PC-9 (cell line): Measurements from ENCODE around the gene CTNND2. TPM values are rescaled to one million over a fixed set of nuclear protein-coding genes. Genes with fewer than 3 reads are reported as not detected.
"Not testable (repeated sequence)": the region's sequence is repeated elsewhere in the genome, so short reads cannot be mapped to it uniquely, and the experiment has no call there.

ENCODE experiments used
- BruUV-seq: library from RNA; stranded (reverse); fragments of 400-500 nt; replicated peaks from 2 replicates; lab custom pipeline; 2021; lab: Mats Ljungman, UMichigan
- CTCF ChIA-PET: fragments of 300-600 bp; sonication (Branson Sonifier 250); formaldehyde crosslinking; loops from one replicate; lab custom pipeline; 2022; ENCODE audit warnings: antibody characterized with exemption; lab: Charles Lee
- POLR2A ChIA-PET: fragments of 300-600 bp; sonication (Branson Sonifier 250); formaldehyde crosslinking; loops from one replicate; lab custom pipeline; 2022; ENCODE audit warnings: antibody characterized with exemption; ENCODE audit not compliant: unreplicated experiment; lab: Charles Lee
- DNase-seq, 2 experiments: peaks; one replicate each; pipeline versions ENCODE4 v3.0.0 to v3.0.0-alpha.2; 2015 to 2022; ENCODE audit warnings: mixed read lengths in 1 of 2
- H2AFZ ChIP-seq: fragments of 200-600 bp; sonication (generic); 2 replicates; pipeline ENCODE4 v1.8.1; 2017; ENCODE audit warnings: antibody characterized with exemption
- H3F3A ChIP-seq: fragments of 200-600 bp; sonication (generic); 2 replicates; pipeline ENCODE4 v1.8.1; 2017; ENCODE audit warnings: antibody characterized with exemption, mild to moderate bottlenecking, low read depth; ENCODE audit not compliant: insufficient read depth
- H3K27ac ChIP-seq: fragments of 200-600 bp; sonication (generic); 2 replicates; pipeline ENCODE4 v1.6.1; 2016; ENCODE audit warnings: mixed run types
- H3K27me3 ChIP-seq: fragments of 200-600 bp; sonication (generic); 2 replicates; pipeline ENCODE4 v1.6.1; 2016; ENCODE audit warnings: low read depth, mixed run types; ENCODE audit not compliant: insufficient read depth
- H3K36me3 ChIP-seq: fragments of 200-600 bp; sonication (generic); 2 replicates; pipeline ENCODE4 v1.6.1; 2016; ENCODE audit warnings: low read depth, mixed run types
- H3K4me1 ChIP-seq: fragments of 200-600 bp; sonication (generic); replicated peaks from 2 replicates; pipeline ENCODE4 v1.6.1; 2016; ENCODE audit warnings: mixed run types; ENCODE audit not compliant: insufficient read depth
- H3K4me2 ChIP-seq: fragments of 200-600 bp; sonication (generic); 2 replicates; pipeline ENCODE4 v1.6.1; 2017; ENCODE audit warnings: mixed run types
- H3K4me3 ChIP-seq: fragments of 200-600 bp; sonication (generic); 2 replicates; pipeline ENCODE4 v1.6.1; 2016; ENCODE audit warnings: mixed run types
- H3K79me2 ChIP-seq: fragments of 200-600 bp; sonication (generic); 2 replicates; pipeline ENCODE4 v1.6.1; 2017; ENCODE audit warnings: low read depth, mixed run types
- H3K9me2 ChIP-seq: fragments of 200-600 bp; sonication (generic); 2 replicates; pipeline ENCODE4 v1.8.1; 2017; ENCODE audit warnings: mild to moderate bottlenecking; ENCODE audit not compliant: insufficient read depth
- H3K9me3 ChIP-seq: fragments of 200-600 bp; sonication (generic); 2 replicates; pipeline ENCODE4 v1.8.1; 2016; ENCODE audit warnings: low read depth; ENCODE audit not compliant: insufficient read depth
- H4K20me1 ChIP-seq: fragments of 200-600 bp; sonication (generic); 2 replicates; pipeline ENCODE4 v1.8.1; 2017; ENCODE audit not compliant: insufficient read depth
- EZH2 ChIP-seq: fragments of 200-600 bp; sonication (generic); IDR thresholded peaks from 2 replicates; pipeline ENCODE4 v1.8.0; 2017; ENCODE audit warnings: antibody characterized with exemption, low read depth
- intact Hi-C: fragments of 100-400 bp; cut with micrococcal nuclease; formaldehyde crosslinking; loops from one replicate; pipeline ENCODE4 v1.10.0; 2022; ENCODE audit not compliant: unreplicated experiment
- total RNA-seq: library from RNA; stranded (reverse); gene quantifications from 2 replicates; pipeline ENCODE4 v1.2.3, GENCODE V29; 2021
- TF ChIP-seq, protein P1 (sequence below): fragments of 200-600 bp; sonication (generic); conservative IDR thresholded peaks from 2 replicates; pipeline ENCODE4 v1.6.1; 2017; ENCODE audit warnings: mixed run types, antibody characterized with exemption, mild to moderate bottlenecking, moderate library complexity

The CTNND2 gene
- total RNA-seq, 1 experiment from 2014 or later: not detected

DNA sequence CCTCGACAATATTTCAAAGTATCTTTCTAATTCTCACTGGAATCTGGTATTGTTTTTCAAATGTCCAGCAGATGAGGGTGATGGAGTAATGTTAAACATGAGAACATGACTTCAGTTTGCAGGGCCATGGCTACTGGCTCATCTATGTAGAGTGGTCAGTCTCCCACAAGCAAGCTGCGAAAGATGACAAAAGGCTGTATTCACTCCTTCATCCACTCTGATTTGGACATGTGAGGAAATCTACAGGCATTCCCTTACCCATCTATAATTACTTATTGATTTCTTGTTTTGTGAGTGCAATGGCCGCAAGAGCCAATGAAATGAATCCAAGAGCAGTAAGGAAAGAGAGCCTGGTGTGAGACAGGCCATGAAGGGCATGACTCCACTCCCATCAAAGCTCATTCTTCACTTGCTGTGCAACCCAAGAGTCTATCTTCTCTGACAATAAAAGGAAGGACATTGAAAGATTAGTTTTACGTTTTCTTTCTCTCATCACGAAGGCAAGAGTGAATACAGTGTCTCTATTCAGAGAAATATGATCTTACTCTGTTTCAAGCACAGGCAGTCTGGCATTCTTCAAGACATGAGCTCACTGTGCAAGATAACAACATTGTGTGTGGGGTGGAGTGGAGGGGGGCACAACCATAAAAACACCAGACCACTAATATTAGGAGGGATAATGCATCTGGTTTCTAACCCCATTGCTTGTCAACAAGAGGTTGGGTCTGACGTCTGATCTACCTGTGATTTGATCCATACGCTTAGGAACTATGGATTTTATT is 893.6 kb downstream of the CTNND2 start:
- H4K20me1 ChIP-seq: no peaks in the 10 kb centered on the region
- no peaks in the 10 kb centered on the region for H3K9me3 ChIP-seq
- H3K4me2 ChIP-seq: no peak overlapping the region
- no peak for DNase-seq
- TF ChIP-seq, protein P1, sequence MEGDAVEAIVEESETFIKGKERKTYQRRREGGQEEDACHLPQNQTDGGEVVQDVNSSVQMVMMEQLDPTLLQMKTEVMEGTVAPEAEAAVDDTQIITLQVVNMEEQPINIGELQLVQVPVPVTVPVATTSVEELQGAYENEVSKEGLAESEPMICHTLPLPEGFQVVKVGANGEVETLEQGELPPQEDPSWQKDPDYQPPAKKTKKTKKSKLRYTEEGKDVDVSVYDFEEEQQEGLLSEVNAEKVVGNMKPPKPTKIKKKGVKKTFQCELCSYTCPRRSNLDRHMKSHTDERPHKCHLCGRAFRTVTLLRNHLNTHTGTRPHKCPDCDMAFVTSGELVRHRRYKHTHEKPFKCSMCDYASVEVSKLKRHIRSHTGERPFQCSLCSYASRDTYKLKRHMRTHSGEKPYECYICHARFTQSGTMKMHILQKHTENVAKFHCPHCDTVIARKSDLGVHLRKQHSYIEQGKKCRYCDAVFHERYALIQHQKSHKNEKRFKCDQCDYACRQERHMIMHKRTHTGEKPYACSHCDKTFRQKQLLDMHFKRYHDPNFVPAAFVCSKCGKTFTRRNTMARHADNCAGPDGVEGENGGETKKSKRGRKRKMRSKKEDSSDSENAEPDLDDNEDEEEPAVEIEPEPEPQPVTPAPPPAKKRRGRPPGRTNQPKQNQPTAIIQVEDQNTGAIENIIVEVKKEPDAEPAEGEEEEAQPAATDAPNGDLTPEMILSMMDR: no peak
- TF ChIP-seq EZH2: no peak
- intact Hi-C loops: no loop called here
- ChIA-PET CTCF (interaction anchor here (0.6 kb wide), 1 partner anchor 117 kb away, joined by 4 read pairs; no protein-coding TSS in a partner anchor), POLR2A (no interaction called here)
- no peak overlapping the region for H3K27ac ChIP-seq
- no peaks in the 10 kb centered on the region for H3K9me2 ChIP-seq
- H3K4me1 ChIP-seq: no peaks in the 10 kb centered on the region
- no peaks in the 10 kb centered on the region for H3K36me3 ChIP-seq
- peaks cover 48% of the 10 kb centered on the region; the same call in 1 of the 2 replicates for H3K27me3 ChIP-seq
- H3K79me2 ChIP-seq: no peaks in the 10 kb centered on the region
- no peaks in the 10 kb centered on the region for H3F3A ChIP-seq
- H3K4me3 ChIP-seq: no peak overlapping the region
- BruUV-seq: no TSS peak
- H2AFZ ChIP-seq: no peak overlapping the region

DNA sequence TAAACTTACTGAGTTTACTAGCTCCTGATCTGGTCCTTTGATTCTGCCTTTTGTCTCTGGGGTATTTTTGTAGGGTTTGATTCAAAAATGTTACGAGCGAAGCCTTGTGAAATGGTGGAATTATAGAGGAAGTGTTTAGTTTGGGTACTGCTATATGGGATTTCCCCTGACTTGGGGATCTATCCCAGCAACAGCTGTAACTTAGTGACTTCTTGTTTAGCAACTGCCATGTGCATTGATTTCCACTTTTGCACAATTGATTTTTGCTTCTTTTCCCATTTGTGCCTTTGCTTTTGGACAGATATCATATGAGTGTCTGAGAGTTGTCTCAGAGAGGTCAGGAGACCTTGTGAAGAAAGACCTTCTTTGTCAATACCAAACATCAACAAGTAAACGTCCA is 894.7 kb downstream of the CTNND2 start:
- ChIA-PET CTCF (no interaction called here), POLR2A (no interaction called here)
- Histone ChIP-seq H3K27ac (no peak overlapping the region), H2AFZ (no peak overlapping the region), H3K9me3 (no peaks in the 10 kb centered on the region), H3K79me2 (no peaks in the 10 kb centered on the region), H3K4me1 (no peaks in the 10 kb centered on the region), H3K27me3 (peaks cover 44% of the 10 kb centered on the region; the same call in 1 of the 2 replicates), H3K36me3 (no peaks in the 10 kb centered on the region), H3K4me2 (no peak overlapping the region), H4K20me1 (no peaks in the 10 kb centered on the region), H3F3A (no peaks in the 10 kb centered on the region), H3K4me3 (no peak overlapping the region), H3K9me2 (no peaks in the 10 kb centered on the region)
- no TSS peak for BruUV-seq
- DNase-seq: no peak
- TF ChIP-seq EZH2: no peak
- TF ChIP-seq, protein P1: no peak
- intact Hi-C loops: no loop called here

DNA sequence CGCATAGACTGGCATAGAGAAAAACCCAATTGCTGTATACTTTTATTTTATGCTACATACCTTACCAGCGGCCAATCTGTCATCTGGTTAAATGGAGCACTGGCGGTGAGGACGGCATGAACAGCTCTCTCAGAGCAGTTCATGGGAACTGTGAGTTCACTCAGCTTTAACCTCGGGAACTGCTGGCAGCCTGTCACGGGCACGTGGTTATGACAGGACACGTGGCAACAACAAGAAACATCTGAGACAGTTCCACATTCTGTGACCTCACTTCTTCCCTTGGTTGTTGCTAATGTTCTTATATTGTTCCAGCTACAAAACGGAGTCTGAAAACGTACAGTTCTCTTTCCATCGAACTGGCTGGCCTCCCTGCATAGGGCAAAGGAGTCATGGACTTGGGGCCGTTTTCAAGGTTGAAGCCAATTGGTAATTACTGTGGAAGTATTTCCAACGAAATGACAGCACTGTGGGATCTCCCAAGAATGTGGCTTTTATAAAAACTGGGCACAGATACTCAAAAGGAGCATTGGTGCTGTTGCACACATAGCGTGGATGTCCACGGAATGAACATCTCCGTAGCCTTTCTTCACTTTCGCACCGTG is 896.9 kb downstream of the CTNND2 start:
- Histone ChIP-seq H2AFZ (no peak overlapping the region), H3K27ac (no peak overlapping the region), H3K4me2 (no peak overlapping the region), H3K36me3 (no peaks in the 10 kb centered on the region), H3K9me2 (no peaks in the 10 kb centered on the region), H3K9me3 (no peaks in the 10 kb centered on the region), H3K4me3 (no peak overlapping the region), H4K20me1 (no peaks in the 10 kb centered on the region), H3K27me3 (peaks cover 33% of the 10 kb centered on the region; the same call in 1 of the 2 replicates), H3K79me2 (no peaks in the 10 kb centered on the region), H3K4me1 (no peaks in the 10 kb centered on the region), H3F3A (no peaks in the 10 kb centered on the region)
- no TSS peak for BruUV-seq
- POLR2A ChIA-PET: no interaction called here
- TF ChIP-seq, protein P1: no peak
- TF ChIP-seq EZH2: no peak
- no peak for DNase-seq
- CTCF ChIA-PET: no interaction called here
- intact Hi-C loops: no loop called here

DNA sequence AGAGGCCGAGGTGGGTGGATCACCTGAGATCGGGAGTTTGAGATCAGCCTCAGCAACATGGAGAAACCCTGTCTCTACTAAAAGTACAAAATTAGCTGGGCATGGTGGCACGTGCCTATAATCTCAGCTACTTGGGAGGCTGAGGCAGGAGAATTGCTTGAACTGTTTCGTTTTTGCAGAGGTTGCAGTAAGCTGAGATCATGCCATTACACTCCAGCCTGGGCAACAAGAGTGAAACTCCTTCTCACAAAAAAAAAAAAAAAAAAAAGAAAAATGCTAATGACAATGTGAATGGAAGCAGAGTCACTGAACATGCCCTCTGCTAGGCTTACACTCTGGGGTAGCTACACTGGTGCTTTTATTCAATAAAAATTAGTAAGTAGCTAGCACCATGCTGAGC is 899.7 kb downstream of the CTNND2 start:
- H2AFZ ChIP-seq, H3K4me1 ChIP-seq, DNase-seq, intact Hi-C loops, H3F3A ChIP-seq, BruUV-seq, POLR2A ChIA-PET, H3K4me3 ChIP-seq, H3K79me2 ChIP-seq, H3K36me3 ChIP-seq, H3K27ac ChIP-seq, H4K20me1 ChIP-seq, H3K4me2 ChIP-seq, H3K9me3 ChIP-seq, H3K9me2 ChIP-seq: not testable (repeated sequence)
- peaks cover 27% of the 10 kb centered on the region; the same call in 1 of the 2 replicates for H3K27me3 ChIP-seq
- CTCF ChIA-PET: interaction anchor here (0.7 kb wide), 1 partner anchor 92 kb away, joined by 5 read pairs; no protein-coding TSS in a partner anchor
